ENCODE measurements around the gene ANKRD9. TPM values are rescaled to one million over a fixed set of nuclear protein-coding genes. Genes with fewer than 3 reads are reported as not detected.

ANKRD9 gene
- total and polyA plus RNA-seq, 2 of the 13 experiments (the other 11 are each of a cell fraction or from before 2014, with no cell fraction given) = 10.0 to 15.0 TPM

DNA sequence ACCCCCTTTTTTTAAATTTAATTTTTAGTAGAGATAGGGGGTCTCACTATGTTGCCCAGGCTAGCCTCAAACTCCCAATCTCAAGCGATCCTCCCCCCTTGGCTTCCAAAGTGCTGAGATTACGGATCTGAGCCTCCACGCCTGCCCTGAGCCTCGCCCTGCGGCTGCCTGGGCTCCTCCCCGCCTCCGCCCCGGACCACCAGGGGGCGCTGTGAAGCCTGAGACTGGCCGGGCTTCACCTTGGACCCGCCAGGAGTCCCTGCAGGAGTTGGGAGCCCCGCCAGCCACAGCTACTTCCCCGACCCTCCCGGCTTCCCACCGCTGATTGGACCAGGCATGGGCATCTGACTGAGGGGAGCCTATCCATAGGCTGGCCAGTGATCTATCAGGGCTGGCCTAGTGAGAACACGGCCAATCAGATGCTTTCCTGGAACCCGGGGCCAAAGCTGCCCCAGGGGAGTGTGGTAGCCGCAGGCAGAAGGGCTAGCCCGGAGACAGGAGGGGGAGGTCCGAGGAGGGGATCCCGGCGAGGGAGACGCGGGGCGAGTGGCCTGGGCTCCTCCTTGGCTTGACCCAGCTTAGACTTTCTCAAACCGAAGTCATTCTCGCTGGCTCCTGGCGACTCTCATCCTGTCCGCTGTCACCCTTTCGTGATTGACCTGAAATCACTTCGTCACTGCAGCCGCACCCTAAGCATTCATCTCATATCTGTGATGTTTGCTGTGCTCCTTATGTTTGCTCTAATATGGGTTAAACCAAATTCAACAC lies 15.1 kb upstream of the ANKRD9 start (continued):
- TF ChIP-seq, protein P1, sequence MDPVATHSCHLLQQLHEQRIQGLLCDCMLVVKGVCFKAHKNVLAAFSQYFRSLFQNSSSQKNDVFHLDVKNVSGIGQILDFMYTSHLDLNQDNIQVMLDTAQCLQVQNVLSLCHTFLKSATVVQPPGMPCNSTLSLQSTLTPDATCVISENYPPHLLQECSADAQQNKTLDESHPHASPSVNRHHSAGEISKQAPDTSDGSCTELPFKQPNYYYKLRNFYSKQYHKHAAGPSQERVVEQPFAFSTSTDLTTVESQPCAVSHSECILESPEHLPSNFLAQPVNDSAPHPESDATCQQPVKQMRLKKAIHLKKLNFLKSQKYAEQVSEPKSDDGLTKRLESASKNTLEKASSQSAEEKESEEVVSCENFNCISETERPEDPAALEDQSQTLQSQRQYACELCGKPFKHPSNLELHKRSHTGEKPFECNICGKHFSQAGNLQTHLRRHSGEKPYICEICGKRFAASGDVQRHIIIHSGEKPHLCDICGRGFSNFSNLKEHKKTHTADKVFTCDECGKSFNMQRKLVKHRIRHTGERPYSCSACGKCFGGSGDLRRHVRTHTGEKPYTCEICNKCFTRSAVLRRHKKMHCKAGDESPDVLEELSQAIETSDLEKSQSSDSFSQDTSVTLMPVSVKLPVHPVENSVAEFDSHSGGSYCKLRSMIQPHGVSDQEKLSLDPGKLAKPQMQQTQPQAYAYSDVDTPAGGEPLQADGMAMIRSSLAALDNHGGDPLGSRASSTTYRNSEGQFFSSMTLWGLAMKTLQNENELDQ (CRISPR knock-in tag; IDR thresholded peaks at IDR 0.05; ENCODE audit: borderline replicate concordance) = 0 out of 2 replicates have a peak, but pooled peaks have one; percentile 42
- TF ChIP-seq ZNF17 (CRISPR knock-in tag; IDR thresholded peaks at IDR 0.05) (no peak), ZC3H4 (CRISPR knock-in tag; IDR thresholded peaks at IDR 0.05; ENCODE audit: borderline replicate concordance) (no peak), ZNF740 (CRISPR knock-in tag; IDR thresholded peaks at IDR 0.05) (no peak), ZNF101 (CRISPR knock-in tag; IDR thresholded peaks at IDR 0.05; ENCODE audit: borderline replicate concordance, low read depth) (no peak), ZBTB38 (CRISPR knock-in tag; IDR thresholded peaks at IDR 0.05) (peak; percentile 42; the same call in 1 of the 2 replicates), ZBTB4 (CRISPR knock-in tag; IDR thresholded peaks at IDR 0.05; ENCODE audit: borderline replicate concordance) (no peak), GABPA (IDR thresholded peaks at IDR 0.05; ENCODE audit: low read depth, low read length) (no peak), GABPA (CRISPR knock-in tag; IDR thresholded peaks at IDR 0.05; ENCODE audit: low read depth) (peak; percentile 34), ZFX (CRISPR knock-in tag; IDR thresholded peaks at IDR 0.05; ENCODE audit: low read depth) (peak; percentile 58; the same call in 1 of the 2 replicates), ZSCAN12 (CRISPR knock-in tag; IDR thresholded peaks at IDR 0.05) (no peak), POLR2AphosphoS2 (IDR thresholded peaks at IDR 0.05; ENCODE audit: low read depth, low read length) (no peak), ESRRA (CRISPR knock-in tag; IDR thresholded peaks at IDR 0.05; ENCODE audit: low read depth) (peak; percentile 73), NR2C2 (CRISPR knock-in tag; IDR thresholded peaks at IDR 0.05; ENCODE audit: borderline replicate concordance) (peak; percentile 33; the same call in 1 of the 2 replicates), ZNF766 (CRISPR knock-in tag; IDR thresholded peaks at IDR 0.05; ENCODE audit: borderline replicate concordance) (no peak), MAF1 (CRISPR knock-in tag; IDR thresholded peaks at IDR 0.05; ENCODE audit: borderline replicate concordance) (no peak), MTERF4 (CRISPR knock-in tag; IDR thresholded peaks at IDR 0.05) (0 out of 2 replicates have a peak, but pooled peaks have one; percentile 84), ZNF430 (CRISPR knock-in tag; IDR thresholded peaks at IDR 0.05) (0 out of 2 replicates have a peak, but pooled peaks have one; percentile 50)
- TF ChIP-seq, protein P2, sequence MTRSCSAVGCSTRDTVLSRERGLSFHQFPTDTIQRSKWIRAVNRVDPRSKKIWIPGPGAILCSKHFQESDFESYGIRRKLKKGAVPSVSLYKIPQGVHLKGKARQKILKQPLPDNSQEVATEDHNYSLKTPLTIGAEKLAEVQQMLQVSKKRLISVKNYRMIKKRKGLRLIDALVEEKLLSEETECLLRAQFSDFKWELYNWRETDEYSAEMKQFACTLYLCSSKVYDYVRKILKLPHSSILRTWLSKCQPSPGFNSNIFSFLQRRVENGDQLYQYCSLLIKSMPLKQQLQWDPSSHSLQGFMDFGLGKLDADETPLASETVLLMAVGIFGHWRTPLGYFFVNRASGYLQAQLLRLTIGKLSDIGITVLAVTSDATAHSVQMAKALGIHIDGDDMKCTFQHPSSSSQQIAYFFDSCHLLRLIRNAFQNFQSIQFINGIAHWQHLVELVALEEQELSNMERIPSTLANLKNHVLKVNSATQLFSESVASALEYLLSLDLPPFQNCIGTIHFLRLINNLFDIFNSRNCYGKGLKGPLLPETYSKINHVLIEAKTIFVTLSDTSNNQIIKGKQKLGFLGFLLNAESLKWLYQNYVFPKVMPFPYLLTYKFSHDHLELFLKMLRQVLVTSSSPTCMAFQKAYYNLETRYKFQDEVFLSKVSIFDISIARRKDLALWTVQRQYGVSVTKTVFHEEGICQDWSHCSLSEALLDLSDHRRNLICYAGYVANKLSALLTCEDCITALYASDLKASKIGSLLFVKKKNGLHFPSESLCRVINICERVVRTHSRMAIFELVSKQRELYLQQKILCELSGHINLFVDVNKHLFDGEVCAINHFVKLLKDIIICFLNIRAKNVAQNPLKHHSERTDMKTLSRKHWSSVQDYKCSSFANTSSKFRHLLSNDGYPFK (CRISPR knock-in tag; IDR thresholded peaks at IDR 0.05; ENCODE audit: borderline replicate concordance) = peak; percentile 77; the same call in 1 of the 2 replicates
